HepG2 (cell line): Measurements from ENCODE around the gene RABEP2.

Experiments
- KDM5A ChIP-seq: fragments of 200-600 bp; sonication (generic); IDR thresholded peaks from 2 replicates; pipeline ENCODE4 v1.7.0; 2018; ENCODE audit warnings: antibody characterized with exemption, mild to moderate bottlenecking, low read length, borderline replicate concordance
- TF ChIP-seq, protein P1 (sequence below): sonication (generic); formaldehyde crosslinking; IDR thresholded peaks from 2 replicates; pipeline ENCODE4 v1.9.0; 2021; ENCODE audit warnings: missing genetic modification reagents, borderline replicate concordance

DNA sequence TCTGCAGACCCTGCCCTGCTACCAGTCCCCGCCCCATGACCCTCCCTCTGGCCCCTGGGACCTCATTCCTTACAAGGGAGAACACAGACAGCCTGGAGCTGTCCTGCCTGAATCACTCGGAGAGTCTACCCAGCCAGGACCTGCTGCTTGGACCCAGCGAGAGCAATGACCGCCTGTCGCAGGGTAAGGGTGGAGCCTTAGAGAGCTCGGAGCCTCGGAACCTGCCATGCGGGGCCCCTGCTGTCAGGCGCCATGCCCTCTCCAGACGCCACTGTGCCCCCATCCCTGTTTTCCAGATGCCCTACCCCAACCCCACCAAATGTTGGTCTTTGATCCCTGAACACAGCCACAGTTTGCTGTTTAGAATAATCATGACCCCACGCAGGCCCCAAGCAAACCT lies 55.8 kb downstream of the RABEP2 start:
- TF ChIP-seq KDM5A, result no peak
- TF ChIP-seq, protein P1, sequence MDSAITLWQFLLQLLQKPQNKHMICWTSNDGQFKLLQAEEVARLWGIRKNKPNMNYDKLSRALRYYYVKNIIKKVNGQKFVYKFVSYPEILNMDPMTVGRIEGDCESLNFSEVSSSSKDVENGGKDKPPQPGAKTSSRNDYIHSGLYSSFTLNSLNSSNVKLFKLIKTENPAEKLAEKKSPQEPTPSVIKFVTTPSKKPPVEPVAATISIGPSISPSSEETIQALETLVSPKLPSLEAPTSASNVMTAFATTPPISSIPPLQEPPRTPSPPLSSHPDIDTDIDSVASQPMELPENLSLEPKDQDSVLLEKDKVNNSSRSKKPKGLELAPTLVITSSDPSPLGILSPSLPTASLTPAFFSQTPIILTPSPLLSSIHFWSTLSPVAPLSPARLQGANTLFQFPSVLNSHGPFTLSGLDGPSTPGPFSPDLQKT (CRISPR knock-in tag), result no peak
